Cardiac septum (tissue), 1 donor: ENCODE data around the gene FAM20A. TPM values are rescaled to one million over a fixed set of nuclear protein-coding genes. Genes with fewer than 3 reads are reported as not detected.
A peak's percentile ranks its signal among the peaks of the same experiment; 100 is the strongest.
"Not testable (repeated sequence)": the region's sequence is repeated elsewhere in the genome, so short reads cannot be mapped to it uniquely, and the experiment has no call there.

Experiments used
- DNase-seq: peaks from one replicate; pipeline ENCODE4 v3.0.0-alpha.2; 2020; ENCODE audit warnings: low spot score
- intact Hi-C: fragments of 100-400 bp; cut with DNase I; formaldehyde crosslinking; loops from one replicate; pipeline ENCODE4 v1.14.0; 2022
- total RNA-seq: library from RNA; stranded (reverse); fragmentation: NEBNext Ultra II Directional; extraction: Animal tissue kit (Norgen Biotek cat#: 25700); gene quantifications from one replicate; pipeline ENCODE4 v1.2.1, GENCODE V29; 2021
- donor health status: DM: no; HTN: no; CAD: no.

The FAM20A gene
- total RNA-seq, 1 donor from 2014 or later: 14.7 TPM

DNA sequence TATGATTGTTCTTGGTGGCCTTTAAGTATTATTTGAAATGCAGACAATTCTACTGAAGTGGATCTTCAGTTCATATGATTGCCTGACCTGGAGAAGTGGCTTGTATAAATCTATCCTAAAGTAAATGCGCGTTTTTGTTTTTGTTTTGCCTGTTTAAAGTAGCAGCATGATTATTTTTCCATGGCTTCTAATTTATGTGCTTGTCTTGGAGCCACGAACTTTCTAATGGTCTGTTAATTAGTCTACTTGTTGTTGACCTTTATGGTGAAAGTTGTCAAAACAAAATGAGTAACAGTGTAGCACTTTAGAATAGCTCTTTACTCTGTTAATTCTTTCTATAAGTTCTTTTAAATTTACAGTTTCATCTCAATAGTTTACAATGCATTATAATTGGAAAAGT lies 87.2 kb downstream of the FAM20A start:
- intact Hi-C loops: loop anchor here (5.0 kb wide), 1 partner anchor 88 kb away; the partner anchor contains the start of gene FAM20A
- DNase-seq: no peak

DNA sequence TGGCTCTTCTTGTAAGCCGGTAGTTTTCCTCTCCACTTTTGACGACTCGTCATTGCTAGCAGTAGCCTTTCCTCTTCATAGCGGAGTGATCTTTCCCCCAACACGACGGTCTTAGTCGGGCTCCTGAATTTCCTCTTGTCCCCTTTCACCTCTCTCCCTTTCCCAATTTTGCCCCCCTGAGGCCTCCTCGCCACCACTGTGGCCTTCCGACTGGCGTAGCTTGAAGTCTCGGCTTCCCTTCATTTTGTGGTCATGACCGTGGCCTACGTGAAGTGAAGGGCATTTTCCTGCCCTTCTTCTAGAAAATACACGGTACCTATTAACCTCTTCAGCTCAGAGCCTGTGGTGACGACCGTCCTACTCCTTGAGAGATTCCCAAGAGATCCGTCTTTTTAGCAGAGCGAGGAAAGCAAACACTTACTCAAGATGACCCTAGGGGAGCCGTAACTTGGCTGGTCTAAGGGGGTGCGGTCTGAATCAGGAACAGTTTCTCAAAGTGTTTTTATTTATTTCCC lies 88.2 kb downstream of the FAM20A start:
- DNase-seq: no peak
- intact Hi-C loops: loop anchor here (1.0 to 5.0 kb wide), 2 partner anchors 45 to 89 kb away; partner anchors contain the start of gene FAM20A

DNA sequence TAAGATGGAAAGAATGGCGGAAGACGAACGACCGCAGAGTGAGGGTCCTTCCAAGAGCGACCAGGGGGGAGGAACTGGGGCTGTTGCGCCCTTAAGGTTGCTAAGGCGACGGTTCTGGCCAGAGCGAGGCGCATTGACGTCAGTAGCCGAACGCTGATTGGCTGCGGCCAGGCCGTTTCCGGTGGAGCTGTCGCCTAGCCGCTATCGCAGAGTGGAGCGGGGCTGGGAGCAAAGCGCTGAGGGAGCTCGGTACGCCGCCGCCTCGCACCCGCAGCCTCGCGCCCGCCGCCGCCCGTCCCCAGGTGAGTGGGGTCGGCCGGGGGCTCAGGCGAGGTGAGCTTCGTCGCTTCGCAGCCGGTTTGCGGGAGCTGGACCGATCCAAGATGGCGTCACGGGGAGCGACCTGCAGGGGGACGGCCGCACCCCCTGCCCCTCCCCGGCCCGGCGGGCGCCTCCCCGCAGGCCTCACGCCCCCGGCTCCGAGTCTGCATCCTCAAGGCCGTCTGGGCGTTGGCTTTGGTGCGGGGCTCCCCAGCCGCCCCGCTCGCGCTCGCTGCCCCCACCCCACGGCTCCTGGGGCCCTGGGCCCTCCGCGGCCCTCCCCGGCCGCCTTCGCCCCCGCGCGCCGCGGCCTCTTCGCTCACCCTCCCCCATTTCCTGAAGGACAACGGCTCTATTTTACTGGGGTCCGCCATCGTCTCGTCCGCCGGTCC lies 88.8 kb downstream of the FAM20A start, which contains the start of gene PRKAR1A:
TSS of gene PRKAR1A (plus strand) at position 184 of the 713 bp plus-strand sequence. CDS start 2,970 bp downstream, outside the sequence.
- peak; percentile 99 for DNase-seq
- intact Hi-C loops: loop anchor here (1.0 to 5.0 kb wide), 2 partner anchors 44 to 90 kb away; partner anchors contain the start of gene FAM20A

DNA sequence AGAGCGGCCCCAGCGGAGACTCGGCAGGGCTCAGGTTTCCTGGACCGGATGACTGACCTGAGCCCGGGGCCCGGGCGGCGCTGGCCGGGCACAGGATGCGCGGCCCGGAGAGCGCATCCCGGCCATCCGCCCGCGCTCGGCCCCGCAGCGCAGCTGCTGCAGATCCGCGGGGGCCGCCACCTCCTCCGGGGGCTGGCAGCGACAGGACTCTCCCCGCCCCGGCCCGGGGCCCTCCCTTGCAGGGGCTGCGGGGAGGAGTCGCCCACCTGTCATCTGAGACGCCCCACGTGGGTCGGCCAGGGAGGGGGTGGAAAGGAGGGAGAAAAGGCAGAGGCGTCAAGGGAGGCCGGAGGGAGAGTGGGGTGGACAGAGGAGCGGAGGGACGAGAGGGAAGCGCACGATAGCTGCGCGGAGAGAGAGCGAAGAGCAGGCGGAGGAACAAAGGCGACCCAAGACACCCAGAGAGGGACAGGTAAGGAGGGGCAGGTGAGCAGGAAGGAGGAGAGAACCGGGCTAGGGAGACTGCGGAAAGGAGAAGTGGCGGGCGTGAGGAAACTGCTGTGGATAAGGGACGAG lies 89.4 kb downstream of the FAM20A start:
- intact Hi-C loops: loop anchor here (1.0 to 5.0 kb wide), 2 partner anchors 43 to 91 kb away; partner anchors contain the start of gene FAM20A
- DNase-seq: peak; percentile 92

- no peak for DNase-seq
- intact Hi-C loops: loop anchor here (5.0 kb wide), 1 partner anchor 91 kb away; the partner anchor contains the start of gene FAM20A
These were observed 89.9 kb downstream of the FAM20A start for GRCh38 chr17:68511254-68511670.

GRCh38 chr17:68509141-68510057 lies 91.8 kb downstream of the FAM20A start:
- DNase-seq: peak; percentile 85
- intact Hi-C loops: loop anchor here (5.0 kb wide), 1 partner anchor 93 kb away; the partner anchor contains the start of gene FAM20A

GRCh38 chr17:68507576-68507975 lies 93.6 kb downstream of the FAM20A start:
- DNase-seq: no peak
- intact Hi-C loops: no loop called here

DNA sequence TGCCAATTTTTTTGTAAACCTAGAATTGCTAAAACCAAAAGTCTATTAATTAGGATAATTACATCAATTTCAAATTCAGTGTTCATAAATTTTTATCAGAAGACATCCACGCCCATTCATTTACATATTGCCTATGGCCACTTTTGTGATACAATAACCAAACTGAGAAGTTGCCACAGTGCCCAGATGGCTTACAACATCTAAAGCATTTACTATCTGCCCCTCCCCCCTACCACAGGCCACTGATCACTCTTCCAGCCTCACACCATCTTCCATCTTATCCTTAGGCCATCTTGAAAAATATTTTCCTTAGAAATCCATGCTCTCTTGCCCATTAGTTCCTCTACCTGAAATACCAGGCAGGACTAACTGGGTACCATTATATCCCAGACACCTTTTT lies 95.2 kb downstream of the FAM20A start:
- intact Hi-C loops: no loop called here

DNA sequence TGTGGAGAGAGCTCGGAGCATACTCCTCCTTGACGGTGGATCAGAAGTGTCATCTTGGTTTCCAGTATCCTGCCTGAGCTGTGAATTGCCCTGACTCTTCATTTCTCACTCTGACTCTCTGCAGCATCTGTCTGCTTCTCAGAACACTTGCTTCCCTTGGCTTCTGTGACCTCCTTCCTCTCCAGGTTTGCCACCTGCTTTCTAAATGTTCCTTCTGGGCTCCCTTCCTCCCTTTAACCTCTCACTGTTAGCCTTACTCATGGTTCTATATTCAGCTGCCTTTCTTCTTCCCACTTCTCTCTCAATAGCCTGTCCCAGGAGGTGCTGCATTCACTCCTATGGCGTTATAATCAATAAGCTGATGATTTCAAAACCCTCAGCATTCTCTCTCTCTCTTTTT lies 100.1 kb downstream of the FAM20A start:
- intact Hi-C loops: no loop called here
- DNase-seq: no peak

More for the DNA sequence above, 95.2 kb downstream of the FAM20A start:
- DNase-seq: no peak

DNA sequence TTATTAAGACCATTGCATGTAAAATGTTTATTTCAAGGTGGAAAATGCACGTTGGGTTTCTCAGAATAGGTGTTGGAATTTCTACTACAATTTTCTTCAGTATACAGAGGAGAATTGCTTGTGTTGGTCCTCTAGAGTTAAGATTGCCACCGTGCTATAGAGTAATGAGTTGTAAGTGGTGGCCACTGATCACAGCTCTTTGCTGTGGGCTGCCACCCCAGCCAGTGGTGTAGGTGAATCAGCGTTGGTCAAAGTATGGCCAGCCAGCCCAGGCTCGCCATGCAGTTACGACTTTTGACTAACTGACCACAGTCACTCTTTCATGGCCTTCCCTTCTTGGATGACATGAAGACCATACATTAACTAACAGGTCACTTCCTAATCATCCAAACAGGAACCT lies 101.6 kb downstream of the FAM20A start:
- DNase-seq: no peak
- intact Hi-C loops: no loop called here

GRCh38 chr17:68498479-68499326 lies 102.5 kb downstream of the FAM20A start:
- peak; percentile 82 for DNase-seq
- intact Hi-C loops: no loop called here

DNA sequence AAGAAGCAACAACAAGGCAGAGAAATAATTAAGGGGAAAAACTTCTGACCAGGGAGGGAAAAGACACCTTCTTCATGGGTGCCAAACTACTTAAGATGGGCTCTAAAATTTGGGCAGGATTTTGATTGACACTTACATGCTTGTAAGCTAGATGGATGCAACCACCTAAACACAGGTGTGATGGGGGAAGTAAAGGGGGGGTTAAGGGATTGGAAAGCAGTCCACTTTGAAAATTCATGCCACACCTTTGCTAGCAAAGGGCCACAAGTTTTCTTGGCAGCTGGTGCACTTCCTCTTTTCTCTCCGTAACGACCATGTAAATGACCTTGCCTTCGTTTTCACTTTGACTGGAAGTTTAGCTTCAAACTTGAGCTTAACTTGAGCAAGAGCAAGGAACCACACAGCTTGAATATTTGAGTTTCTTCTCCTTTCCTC lies 103.3 kb downstream of the FAM20A start:
- intact Hi-C loops: no loop called here
- DNase-seq: no peak

DNA sequence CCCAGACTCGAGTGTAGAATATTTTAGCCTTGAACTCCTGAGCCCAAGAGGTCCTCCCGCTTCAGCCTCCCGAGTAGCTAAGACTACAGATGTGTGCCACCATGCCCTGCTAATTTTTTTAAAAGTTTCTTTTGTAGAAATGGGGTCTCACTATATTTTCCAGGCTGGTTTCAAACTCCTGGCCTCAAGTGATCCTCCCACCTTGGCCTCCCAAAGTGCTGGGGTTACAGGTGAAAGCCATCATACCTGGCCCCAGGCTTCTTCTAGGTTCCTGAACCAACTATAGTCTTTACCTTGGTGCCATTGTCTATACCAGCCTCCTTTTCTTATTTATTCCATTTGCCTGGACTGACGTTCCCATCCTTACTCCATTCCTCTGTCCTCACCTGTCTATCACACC lies 106.1 kb downstream of the FAM20A start:
- DNase-seq: no peak
- intact Hi-C loops: no loop called here

- DNase-seq, intact Hi-C loops: not testable (repeated sequence)
These were observed 108.6 kb downstream of the FAM20A start for GRCh38 chr17:68492394-68493054.

DNA sequence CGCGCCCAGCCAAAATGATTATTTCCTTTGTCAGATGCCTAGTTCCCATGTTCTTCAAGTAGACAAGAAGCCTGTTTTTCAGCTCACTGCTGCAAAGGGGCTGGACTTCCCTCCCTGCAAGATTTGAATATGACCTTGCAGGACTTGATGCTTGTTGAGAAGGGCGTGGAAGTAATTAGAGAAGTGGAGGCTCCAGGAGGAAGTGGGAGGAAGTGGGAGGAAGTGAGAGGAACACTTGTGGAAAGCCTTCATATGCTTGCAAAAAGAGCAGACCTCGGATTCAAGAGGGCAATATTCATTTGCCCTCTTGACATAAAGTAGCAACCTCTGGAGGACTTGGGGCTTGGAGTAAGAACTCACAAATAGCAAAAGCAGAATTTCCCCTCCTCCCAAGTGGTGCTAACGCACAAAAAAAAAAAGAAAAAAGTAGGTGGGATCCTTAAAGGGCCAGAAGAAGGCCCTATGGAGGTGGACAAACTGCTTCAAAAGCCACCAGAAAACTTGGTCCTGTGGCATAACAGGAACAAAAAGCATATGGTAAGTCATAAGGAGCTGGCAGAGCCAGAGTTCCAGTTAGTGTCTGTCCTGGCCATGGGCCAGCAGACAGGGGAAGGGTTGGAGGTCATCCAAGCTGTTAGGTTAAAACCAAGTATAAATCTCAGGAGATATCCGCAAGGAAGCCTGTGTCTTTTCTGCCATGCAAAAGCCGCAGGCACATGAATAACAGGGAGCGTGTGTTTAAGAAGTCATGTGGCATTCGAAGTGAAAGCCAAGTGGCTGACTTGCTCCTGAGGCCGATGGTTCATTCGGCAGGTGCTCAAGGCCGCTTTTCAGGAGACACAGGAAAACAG lies 109.6 kb downstream of the FAM20A start:
- peak; percentile 82 for DNase-seq
- intact Hi-C loops: no loop called here

DNA sequence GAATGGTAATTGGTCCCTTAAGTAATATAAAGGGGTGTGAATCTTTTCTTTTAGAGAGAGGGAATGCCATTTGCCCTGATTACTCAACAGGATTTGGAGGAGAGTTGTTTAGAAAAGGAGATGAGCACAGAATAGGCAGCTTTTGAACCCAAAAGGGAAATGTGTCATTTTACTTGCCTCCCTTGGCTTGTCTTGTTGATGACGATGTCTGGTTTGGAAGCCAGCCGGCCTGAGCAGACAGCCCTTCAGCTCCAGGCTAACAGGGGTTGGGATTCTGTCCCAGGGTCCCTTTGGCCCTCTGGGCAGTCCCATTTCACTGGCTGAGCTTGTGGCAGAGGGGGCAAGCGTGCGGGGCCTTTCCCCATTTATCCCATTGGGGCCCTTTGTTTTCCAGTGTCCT lies 111.2 kb downstream of the FAM20A start:
- DNase-seq: no peak
- intact Hi-C loops: no loop called here
